HUDEP-2 (cell line): ENCODE measurements around the gene SELENON.
"Not testable (repeated sequence)": the region's sequence is repeated elsewhere in the genome, so short reads cannot be mapped to it uniquely, and the experiment has no call there.

Source experiments
- DNase-seq, 76 experiments: peaks; one replicate each; lab custom pipeline; 2025; ENCODE audit not compliant: unreplicated experiment in 76 of 76; lab: John Stamatoyannopoulos, UW

Gene SELENON

GRCh38 chr1:25821630-25822091, 21.7 kb downstream of the SELENON start:
- peak in 1 of 76 experiments; percentile 7 for DNase-seq

- peak in 2 of 76 experiments; percentile 10 to 20 for DNase-seq
Measured at GRCh38 chr1:25825605-25826004, 25.6 kb downstream of the SELENON start.

DNA sequence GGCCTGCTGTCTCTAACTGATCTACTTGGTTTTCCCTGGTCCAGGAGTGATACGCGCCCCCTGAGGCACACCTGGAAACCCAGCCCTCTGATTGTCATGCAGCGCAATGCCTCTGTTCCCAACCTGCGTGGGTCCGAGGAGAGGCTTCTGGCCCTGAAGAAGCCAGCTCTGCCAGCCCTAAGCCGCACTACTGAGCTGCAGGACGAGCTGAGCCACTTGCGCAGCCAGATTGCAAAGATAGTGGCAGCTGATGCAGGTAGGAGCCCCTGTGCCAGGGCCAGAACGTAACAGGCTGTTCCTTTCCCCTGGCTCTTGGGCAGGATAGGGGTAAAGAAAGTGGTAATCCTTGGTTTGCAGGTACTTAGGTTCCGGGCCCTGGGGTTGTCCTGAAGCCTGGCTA, 26.6 kb downstream of the SELENON start:
- DNase-seq, result no peak

GRCh38 chr1:25828491-25828890, 28.5 kb downstream of the SELENON start:
- no peak for DNase-seq

DNA sequence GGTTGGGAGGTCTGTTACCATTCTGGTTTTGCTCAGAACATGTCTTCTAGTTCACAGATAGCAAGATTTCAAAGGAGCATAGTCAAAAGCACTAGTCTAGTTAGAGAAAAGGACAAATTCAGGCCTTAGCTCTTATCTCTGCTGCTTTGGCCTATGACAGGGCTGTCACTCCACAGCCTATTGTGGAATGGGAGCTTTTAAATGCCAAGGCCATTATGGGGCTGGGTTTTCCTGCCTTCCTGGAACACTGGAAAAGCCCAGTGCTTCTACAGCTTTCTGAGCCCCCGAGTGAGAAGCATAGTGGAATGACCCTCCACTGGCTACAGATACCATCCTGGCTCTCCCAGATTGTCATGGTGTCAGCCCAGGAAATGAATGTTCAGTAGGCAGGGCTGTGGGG, 29.1 kb downstream of the SELENON start:
- DNase-seq, result no peak

DNA sequence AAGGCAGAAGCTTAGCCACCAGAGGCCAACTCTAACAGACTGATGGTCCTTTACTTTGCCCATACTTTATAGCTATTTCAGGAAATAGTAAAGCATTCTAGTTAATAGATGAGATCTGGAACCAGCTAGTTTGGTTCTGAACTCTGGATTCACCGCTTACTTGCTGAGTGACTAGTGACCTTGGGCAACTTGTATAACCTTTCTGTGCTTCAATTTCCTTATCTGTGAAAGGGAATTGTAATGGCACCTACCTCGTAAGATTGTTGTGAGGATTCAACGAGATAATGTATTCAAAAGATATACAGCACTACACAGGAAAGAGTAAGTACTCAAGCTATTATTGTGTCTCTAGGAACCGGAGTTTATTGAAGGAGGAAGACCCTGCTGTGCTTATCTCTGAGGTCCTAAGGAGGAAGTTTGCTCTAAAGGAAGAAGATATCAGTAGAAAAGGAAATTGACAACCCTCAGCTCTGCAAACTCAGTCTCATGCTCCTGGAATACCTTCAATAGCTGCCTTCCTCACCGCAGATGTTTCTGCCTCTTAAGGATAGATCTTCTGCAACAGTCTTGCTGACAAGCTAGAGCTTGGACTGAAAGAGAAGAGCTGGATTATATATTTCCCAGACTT, 31.7 kb downstream of the SELENON start:
- DNase-seq, result no peak

GRCh38 chr1:25832336-25833037, 32.5 kb downstream of the SELENON start:
- no peak for DNase-seq

DNA sequence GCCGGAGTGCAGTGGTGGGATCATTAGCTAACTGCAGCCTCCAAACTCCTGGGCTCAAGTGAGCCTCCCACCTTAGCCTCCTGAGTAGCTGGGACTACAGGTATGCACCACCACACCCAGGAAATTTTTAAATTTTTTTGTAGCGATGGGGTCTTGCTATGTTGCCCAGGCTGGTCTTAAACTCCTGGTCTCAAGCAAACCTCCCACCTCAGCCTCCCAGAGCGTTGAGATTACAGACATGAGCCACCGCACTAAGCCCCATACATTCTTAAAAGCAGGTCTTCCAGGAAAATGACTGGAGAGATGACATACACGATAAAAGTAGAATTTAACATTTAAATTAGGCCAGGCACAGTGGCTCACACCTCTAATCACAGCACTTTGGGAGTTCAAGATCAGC, 33.2 kb downstream of the SELENON start:
- DNase-seq, result no peak

DNA sequence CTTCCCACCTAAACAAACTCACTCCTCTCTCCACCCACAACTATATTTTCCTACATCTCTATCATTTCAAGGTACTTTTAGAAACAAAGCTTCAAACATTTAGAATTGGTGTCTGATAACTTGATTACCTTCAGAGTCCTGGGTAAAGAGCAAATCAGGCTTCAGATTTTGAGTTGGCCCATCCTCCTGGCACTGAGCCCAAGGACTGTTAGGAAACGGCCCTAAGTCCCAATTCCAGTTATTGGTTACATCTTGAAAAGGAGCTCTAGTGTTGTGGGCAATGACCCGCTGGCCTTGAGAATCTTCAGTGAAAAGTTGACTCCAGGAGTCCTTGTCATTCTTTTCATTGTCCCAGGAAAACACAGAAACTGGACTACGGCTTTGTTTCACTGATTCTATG, 34.9 kb downstream of the SELENON start:
- no peak for DNase-seq

DNA sequence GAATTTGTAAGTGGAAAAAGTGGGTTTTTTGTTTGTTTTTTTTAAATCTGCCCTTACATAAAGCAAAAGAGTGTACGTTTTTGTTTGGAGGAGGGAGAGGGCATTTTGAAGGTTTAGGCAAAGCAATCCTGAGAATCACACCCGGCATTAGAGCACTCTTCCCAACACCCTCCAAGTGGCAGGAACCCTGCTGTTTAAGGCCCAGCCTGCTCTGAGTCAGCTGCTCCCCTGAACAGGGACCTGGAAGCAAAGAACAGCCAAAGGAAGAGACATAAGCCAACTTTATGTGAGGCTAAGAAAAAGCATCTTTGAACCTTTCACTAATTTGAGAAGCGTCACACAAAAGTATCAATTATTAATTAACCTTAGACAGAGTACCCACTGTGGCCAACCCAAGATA, 36.7 kb downstream of the SELENON start:
- DNase-seq, result no peak

GRCh38 chr1:25837262-25837875, 37.4 kb downstream of the SELENON start:
- no peak for DNase-seq

GRCh38 chr1:25839808-25840207, 39.8 kb downstream of the SELENON start:
- not testable (repeated sequence) for DNase-seq

DNA sequence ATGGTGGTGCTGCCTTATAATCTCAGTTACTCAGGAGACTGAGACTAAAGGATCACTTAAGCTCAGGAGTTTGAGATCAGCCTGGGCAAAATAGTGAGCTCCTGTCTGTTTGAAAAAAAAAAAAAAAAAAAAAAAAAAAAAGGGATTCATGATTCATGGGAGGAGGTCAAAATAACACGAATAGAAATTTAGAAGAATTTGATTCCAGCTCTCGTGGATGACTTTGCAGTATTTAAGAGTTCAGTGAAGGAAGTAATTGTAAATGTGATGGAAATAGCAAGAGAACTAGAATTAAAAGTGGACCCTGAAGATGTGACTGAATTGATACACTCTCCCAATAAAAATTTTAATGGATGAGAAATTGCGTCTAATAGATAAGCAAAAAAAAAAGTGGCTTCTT, 43.5 kb downstream of the SELENON start:
- no peak for DNase-seq

DNA sequence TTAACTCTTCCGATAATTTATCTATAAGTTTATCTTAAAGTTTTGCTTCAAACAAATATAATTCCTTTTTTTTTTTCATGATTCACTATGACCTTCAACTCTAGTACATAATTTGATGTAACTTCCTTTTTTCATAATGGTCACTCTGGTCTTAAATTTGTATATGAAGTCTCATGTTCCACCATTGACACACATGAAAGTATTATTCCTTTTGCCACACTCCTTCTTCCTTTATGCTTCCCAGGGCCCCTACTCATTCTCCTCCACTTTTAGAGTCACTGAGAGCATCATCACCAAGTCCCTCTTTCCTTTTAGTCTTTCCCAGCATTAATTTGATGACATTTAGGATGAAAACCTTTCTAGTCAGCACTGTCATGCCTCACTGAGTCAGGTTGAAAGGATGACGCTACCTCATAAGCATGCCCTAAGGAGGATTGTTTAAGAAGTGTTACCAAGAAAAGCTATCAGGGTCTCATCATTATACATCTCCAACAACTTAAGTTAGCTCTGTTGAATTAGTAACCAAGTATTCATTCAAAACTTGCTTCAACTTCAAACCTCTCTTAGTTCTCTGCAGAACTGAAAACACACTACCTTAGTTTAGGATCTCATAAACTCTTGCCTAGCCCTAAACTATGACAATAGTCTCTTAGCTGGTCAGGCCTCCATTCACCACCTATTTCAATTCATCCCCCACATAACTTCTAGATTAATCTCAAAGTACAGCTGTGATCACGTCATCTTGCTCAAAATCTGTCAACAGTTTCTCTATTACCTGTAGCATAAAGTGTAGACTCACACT, 44.7 kb downstream of the SELENON start:
- DNase-seq, result no peak

DNA sequence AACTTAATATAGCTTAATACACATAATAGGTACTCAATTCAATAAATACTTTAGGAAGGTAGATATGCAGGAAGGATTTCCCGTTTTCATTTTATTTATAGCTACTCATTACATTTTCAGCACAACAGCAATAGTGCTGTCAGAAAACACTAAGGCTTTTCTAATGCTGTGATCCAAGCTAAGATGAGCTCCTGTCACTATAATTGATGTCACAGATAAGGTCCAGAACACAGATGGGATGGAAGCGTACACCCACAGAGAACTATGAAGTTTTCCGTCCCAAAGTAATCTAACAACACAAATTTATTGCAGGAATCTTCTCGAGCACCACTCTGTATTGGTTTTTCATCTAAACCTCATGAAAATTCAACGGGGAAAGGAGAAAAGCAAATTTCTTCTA, 45.7 kb downstream of the SELENON start:
- DNase-seq, result no peak

GRCh38 chr1:25847929-25848328, 47.9 kb downstream of the SELENON start:
- no peak for DNase-seq

- no peak for DNase-seq
Measured at GRCh38 chr1:25848531-25848930, 48.5 kb downstream of the SELENON start.

DNA sequence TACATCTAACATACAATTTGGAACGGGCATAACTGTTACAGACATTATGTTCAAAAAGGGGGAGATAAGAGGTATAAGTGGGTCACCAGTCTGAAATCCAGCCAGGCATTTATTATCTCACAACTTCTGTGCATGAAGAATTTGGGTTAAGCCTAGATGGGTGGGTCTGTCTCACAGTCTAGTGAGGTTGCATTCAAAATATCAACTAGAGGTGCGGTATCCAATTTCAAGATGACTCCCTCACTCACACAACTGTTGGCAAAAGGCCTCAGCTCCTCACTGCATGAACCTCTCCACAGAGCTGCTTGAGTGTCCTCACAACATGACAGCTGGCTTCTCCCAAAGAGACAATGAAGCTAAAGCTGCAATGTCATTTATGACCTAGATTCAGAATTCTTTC, 54.6 kb downstream of the SELENON start:
- DNase-seq, result peak in 73 of 76 experiments; percentile 29 to 97 (median 73)

DNA sequence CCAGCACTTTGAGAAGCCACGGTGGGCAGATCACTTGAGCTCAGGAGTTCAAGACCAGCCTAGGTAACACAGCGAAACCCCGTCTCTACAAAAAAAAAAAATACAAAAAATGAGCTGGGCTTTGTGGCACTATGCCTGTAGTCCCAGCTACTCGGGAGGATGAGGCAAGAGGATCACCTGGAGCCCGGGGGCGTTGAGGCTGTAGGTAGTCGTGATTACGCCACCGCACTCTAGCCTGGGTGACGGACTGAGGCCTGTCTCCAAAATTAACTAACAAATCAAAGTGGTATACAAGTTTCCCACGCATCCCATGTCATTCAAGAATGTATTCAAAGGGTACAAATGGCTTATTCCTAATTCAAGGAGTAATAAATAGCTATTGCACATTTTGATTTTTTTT, 56.9 kb downstream of the SELENON start:
- no peak for DNase-seq

DNA sequence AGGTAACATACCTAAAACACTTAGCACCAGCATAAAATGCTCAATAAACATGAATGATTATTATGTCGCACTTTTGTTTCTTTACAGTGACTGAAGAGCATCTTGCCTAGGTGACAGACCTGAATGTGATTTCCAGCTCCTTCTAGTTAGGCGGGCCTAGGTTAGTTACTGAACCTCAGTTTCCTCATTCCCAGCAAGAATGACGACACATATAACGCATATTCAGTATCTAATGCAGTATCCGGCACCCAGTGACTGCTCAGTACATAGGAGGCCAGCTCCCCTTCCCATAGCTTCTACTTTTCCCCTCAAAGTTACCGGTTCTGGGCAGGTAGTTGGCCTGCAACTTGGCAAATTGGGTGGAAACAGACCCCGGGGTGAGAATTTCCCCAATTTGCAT, 58.5 kb downstream of the SELENON start:
- peak in 2 of 76 experiments; percentile 21 to 27 for DNase-seq
